ENCODE measurements around the gene PPIL1. TPM values are rescaled to one million over a fixed set of nuclear protein-coding genes. Genes with fewer than 3 reads are reported as not detected.
A peak's percentile ranks its signal among the peaks of the same experiment; 100 is the strongest.

Gene PPIL1
- total and polyA plus RNA-seq, 2 of the 13 experiments (the other 11 are each of a cell fraction or from before 2014, with no cell fraction given) = 74.2 to 144 TPM

DNA sequence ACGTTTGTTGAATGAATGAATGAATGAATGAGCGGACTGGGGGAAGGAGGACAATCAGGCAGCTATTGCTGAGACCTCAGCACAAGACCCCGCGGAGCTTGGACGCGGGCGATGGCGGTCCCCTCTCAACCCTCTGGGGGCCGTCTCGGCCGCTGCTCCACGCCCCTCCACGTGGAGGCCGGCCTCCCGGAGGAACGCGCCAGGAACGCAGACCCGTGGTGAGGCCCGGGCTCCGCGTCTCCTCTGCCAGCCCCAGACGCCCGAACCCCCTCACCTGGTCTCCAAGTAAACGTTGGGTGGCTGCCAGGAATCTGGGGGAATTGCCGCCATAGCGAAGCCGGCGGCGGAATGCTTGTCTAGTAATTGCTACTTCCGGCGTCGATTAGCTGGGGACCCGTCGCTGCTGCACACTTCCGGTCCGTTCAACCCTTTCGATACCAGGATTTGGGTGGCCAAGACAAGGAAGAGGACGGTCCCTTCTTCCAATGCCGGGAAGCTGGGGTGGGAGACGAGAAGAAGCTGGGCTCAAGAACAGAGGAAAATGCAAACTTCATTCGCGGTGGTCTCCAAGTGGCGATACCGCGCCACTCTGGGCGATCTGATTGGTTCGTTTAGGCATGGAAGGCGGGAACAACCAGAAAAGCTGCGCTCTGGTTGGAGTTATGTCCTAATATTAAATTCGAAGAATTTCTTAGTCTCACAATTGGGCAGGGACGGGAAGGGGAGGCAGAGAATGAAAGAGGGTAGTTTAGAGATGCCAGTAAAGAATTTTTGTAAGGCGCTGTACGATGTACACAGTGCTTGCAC is at the start of gene PPIL1 (continued):
- TF ChIP-seq, protein P1, sequence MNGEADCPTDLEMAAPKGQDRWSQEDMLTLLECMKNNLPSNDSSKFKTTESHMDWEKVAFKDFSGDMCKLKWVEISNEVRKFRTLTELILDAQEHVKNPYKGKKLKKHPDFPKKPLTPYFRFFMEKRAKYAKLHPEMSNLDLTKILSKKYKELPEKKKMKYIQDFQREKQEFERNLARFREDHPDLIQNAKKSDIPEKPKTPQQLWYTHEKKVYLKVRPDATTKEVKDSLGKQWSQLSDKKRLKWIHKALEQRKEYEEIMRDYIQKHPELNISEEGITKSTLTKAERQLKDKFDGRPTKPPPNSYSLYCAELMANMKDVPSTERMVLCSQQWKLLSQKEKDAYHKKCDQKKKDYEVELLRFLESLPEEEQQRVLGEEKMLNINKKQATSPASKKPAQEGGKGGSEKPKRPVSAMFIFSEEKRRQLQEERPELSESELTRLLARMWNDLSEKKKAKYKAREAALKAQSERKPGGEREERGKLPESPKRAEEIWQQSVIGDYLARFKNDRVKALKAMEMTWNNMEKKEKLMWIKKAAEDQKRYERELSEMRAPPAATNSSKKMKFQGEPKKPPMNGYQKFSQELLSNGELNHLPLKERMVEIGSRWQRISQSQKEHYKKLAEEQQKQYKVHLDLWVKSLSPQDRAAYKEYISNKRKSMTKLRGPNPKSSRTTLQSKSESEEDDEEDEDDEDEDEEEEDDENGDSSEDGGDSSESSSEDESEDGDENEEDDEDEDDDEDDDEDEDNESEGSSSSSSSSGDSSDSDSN (CRISPR knock-in tag; IDR thresholded peaks at IDR 0.05) = peak; percentile 97
- TF ChIP-seq ZNF207 (IDR thresholded peaks at IDR 0.05; ENCODE audit: borderline replicate concordance) (no peak), SRSF9 (IDR thresholded peaks at IDR 0.05; ENCODE audit: borderline replicate concordance, insufficient read depth, low read depth, low read length, poor library complexity, severe bottlenecking) (no peak), CC2D1A (CRISPR knock-in tag; IDR thresholded peaks at IDR 0.05) (no peak), FLYWCH1 (CRISPR knock-in tag; IDR thresholded peaks at IDR 0.05) (no peak), TRIM24 (CRISPR knock-in tag; IDR thresholded peaks at IDR 0.05) (no peak), ZNF839 (CRISPR knock-in tag; IDR thresholded peaks at IDR 0.05; ENCODE audit: borderline replicate concordance) (peak; percentile 79; the same call in 1 of the 2 replicates), ZFP41 (CRISPR knock-in tag; IDR thresholded peaks at IDR 0.05; ENCODE audit: borderline replicate concordance) (peak; percentile 83; the same call in 1 of the 2 replicates), SMARCC2 (IDR thresholded peaks at IDR 0.05) (no peak), ZNF747 (CRISPR knock-in tag; IDR thresholded peaks at IDR 0.05; ENCODE audit: borderline replicate concordance) (peak; percentile 92; the same call in 1 of the 2 replicates), JUN (CRISPR knock-in tag; IDR thresholded peaks at IDR 0.05) (peak; percentile 51; the same call in 1 of the 2 replicates), FIP1L1 (IDR thresholded peaks at IDR 0.05; ENCODE audit: borderline replicate concordance, insufficient read depth, low read depth, low read length) (0 out of 2 replicates have a peak, but pooled peaks have one; percentile 43), ZFYVE20 (CRISPR knock-in tag; IDR thresholded peaks at IDR 0.05; ENCODE audit: borderline replicate concordance, low read depth) (peak; percentile 87; the same call in 1 of the 2 replicates), NR3C1 (CRISPR knock-in tag; IDR thresholded peaks at IDR 0.05) (no peak), ZNF761 (CRISPR knock-in tag; conservative IDR thresholded peaks at IDR 0.05) (peak; percentile 51; the same call in 1 of the 2 replicates), PRMT3 (CRISPR knock-in tag; IDR thresholded peaks at IDR 0.05; ENCODE audit: borderline replicate concordance, low read depth) (no peak), ZNF329 (CRISPR knock-in tag; IDR thresholded peaks at IDR 0.05; ENCODE audit: low read depth) (peak; percentile 89), IKZF5 (CRISPR knock-in tag; IDR thresholded peaks at IDR 0.05) (peak; percentile 95), FOSL2 (CRISPR knock-in tag; IDR thresholded peaks at IDR 0.05) (peak; percentile 60), HOXD1 (CRISPR knock-in tag; IDR thresholded peaks at IDR 0.05) (peak; percentile 39; the same call in 1 of the 2 replicates)
- TF ChIP-seq, protein P2, sequence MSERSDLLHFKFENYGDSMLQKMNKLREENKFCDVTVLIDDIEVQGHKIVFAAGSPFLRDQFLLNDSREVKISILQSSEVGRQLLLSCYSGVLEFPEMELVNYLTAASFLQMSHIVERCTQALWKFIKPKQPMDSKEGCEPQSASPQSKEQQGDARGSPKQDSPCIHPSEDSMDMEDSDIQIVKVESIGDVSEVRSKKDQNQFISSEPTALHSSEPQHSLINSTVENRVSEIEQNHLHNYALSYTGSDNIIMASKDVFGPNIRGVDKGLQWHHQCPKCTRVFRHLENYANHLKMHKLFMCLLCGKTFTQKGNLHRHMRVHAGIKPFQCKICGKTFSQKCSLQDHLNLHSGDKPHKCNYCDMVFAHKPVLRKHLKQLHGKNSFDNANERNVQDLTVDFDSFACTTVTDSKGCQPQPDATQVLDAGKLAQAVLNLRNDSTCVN (CRISPR knock-in tag; IDR thresholded peaks at IDR 0.05; ENCODE audit: borderline replicate concordance) = no peak
- TF ChIP-seq, protein P3, sequence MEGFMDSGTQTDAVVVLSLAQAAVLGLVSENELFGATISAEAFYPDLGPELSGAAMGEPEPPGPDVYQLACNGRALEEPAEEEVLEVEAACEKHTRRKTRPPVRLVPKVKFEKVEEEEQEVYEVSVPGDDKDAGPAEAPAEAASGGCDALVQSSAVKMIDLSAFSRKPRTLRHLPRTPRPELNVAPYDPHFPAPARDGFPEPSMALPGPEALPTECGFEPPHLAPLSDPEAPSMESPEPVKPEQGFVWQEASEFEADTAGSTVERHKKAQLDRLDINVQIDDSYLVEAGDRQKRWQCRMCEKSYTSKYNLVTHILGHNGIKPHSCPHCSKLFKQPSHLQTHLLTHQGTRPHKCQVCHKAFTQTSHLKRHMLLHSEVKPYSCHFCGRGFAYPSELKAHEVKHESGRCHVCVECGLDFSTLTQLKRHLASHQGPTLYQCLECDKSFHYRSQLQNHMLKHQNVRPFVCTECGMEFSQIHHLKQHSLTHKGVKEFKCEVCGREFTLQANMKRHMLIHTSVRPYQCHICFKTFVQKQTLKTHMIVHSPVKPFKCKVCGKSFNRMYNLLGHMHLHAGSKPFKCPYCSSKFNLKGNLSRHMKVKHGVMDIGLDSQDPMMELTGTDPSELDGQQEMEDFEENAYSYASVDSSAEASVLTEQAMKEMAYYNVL (CRISPR knock-in tag; IDR thresholded peaks at IDR 0.05; ENCODE audit: borderline replicate concordance) = no peak; the same call in 1 of the 2 replicates

Data from HepG2 (cell line).